HCEC 1CT (cell line): Measurements from ENCODE around the gene PPIP5K1.
"Not testable (repeated sequence)": the region's sequence is repeated elsewhere in the genome, so short reads cannot be mapped to it uniquely, and the experiment has no call there.

ENCODE experiments used
- DNase-seq: peaks from one replicate; pipeline ENCODE4 v3.0.0-alpha.2; 2017

The PPIP5K1 gene

GRCh38 chr15:43589778-43590466 lies at the start of gene PPIP5K1:
PPIP5K1 (minus strand) TSS chr15:43590208; CDS start chr15:43584504, 5,704 bp downstream.
- DNase-seq: not testable (repeated sequence)

DNA sequence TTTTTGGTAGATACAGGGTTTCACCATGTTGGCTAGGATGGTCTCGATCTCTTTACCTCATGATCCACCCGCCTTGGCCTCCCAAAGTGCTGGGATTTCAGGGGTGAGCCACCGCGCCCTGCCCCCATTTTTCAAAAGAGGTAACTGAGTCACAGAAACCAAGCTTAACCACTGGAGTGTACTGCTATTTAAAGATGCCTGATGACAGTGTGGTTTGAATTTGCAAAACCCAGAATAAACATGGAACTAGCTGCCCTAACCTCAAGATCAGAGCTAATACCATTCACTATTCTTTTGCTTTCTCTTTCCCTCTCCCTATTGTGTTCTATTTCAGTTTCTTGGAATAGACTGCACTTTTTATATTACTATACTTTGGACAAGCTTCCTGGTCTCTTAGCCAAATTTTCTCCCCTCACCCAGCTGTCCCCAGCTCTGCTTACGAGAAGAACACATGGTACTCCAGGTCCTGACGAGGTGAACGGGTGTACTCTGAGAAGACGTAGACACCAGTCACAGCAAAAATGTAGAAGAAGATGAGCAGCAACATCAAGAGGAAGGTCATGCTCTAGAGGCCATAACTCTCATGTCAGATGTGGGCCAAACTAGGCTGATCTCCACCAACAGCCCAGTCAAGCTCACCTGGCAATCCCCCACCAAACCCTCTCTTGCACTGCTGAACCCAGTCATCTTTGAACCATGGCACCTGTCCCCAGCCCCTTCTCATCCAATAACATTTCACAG lies 48.6 kb upstream of the PPIP5K1 start:
- not testable (repeated sequence) for DNase-seq

GRCh38 chr15:43626937-43627336 lies 36.9 kb upstream of the PPIP5K1 start:
- not testable (repeated sequence) for DNase-seq

- no peak for DNase-seq
Observed at GRCh38 chr15:43625106-43625505, 35.1 kb upstream of the PPIP5K1 start.

GRCh38 chr15:43622068-43622799 lies 32.2 kb upstream of the PPIP5K1 start:
- not testable (repeated sequence) for DNase-seq

DNA sequence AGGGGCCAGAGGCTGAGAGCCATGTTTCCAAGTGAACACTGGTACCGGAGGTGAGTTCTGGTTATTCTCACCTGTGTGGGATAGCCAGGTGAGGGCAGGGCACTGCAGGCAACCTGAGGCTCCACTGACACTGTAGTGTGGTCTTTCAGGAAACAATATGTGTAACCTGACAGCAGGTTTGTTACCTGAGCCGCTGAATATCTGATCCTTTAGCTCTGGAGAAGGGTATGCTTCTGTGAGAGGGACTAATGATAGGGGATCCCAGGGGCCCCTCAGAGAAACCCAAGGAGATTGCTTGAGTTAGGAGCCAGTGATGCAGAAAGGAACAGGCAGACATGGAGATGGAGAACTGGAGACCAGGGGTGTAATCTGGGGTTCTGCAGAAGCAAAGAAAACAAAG lies 28.7 kb upstream of the PPIP5K1 start, which contains the start of gene STRC:
STRC (minus strand) TSS at position 101 of the 400 bp plus-strand sequence; CDS start at position 23, 78 bp downstream.
- not testable (repeated sequence) for DNase-seq

DNA sequence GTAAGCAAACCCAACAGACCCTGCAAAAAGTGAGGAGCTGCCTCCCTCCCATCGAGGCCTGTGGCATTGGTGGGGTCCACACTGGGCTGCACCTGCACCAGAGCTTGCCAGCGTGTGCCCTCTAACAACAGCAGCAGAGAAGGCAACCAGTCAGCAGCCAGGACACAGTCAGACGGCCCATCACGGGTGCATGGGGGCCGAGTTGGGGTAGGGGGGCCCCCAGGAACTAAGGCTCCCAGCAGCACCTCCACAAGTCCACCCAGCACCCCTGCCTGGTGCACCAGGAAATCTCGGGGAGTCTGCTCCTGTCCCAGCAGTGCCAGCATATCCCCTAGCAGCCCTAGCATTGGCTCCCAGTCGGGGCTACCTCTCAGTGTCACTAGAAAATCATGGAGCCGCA lies 27.7 kb upstream of the PPIP5K1 start:
- not testable (repeated sequence) for DNase-seq

DNA sequence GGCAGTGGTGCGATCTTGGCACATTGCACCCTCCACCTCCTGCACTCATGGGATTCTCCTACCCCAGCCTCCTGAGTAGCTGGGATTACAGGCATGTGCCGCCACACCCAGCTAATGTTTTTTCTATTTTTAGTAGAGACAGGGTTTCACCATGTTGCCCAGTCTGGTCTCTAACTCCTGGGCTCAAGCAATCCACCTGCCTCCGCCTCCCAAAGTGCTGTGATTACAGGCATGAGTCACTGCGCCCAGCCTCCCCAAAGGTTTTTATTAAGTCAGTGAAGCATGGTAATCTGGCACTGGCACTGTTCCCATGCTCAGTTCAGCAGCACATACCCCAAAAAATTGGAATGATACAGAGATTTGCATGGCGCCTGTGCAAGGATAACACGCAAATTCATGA lies 12.2 kb upstream of the PPIP5K1 start:
- not testable (repeated sequence) for DNase-seq

DNA sequence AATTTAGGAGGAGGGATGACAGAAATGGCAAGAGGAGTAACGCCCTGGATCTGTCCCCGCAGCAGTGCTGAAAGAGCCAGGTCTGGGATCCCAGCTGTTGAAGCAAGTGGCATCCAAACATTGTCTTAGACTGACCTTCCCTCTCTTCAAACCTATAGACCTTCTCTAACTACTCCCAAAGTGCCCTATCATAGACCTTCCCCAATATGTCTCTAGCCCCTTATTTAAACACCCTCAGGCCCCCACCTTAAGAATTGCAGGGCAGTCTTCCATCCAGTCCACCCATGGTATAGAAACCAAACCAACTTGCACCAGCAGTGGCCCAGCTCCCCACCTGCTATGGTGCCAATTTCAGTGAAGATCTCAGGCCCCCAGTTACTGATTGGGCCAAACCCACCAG lies 10.2 kb upstream of the PPIP5K1 start:
- not testable (repeated sequence) for DNase-seq

DNA sequence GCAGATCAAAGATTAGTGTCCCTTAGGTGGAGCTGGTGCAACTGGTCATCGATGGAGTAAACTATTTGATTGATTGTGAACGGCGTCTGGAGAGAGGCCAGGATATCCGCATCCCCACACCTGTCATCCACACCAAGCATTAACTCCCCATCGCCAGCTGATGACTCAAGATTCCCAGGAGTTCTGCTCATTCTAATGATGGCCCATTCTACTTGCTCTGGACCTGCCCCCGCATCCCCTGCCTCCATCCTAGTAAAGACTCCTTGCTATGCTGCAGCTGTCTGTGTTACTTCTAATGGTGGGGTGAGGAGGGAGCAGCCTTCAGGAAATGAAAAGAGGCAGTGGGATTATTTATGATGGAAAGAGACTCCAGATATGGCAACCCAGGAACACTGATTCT lies 9.1 kb upstream of the PPIP5K1 start:
- DNase-seq: not testable (repeated sequence)

DNA sequence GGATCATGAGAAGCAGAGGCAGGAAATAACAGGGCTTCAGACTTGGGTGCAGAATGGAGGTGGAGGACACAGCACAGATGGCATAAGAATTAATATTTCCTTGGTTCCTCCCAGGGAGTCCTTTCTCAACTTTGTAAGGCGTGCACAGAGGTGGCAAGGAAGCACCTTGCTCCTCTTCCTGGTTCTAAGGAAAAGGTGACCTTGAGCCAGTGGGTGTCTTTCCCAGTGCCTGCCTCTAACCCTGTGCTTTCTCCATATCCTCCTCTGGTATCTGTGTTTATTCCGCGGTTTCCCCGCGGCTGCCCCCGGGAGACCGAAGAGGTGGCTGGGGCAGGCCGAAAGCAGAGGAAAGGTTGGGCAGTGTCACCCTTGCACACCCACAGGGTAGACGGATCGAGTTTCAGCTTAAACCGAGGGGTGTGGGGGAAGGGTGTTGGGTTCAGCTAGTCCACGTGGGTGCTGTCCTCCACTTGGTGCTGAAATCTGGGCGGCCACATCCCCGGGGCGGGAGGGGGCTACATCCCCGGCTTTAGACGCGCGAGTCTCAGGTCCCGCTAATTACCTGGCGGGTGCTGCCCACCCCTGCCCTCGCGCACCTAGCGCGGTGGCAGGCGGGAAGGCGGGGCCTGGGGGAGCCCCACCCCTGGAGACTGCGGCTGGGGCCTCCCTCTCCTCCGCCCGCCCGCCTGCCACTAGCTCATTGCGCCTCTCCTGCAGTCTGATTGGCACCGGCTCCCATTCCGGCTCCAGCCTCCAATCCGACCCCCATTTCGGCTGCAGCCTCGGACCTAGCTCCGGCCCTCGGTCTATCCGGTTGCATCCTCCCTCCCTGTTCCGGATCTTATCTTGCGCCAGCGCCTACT lies 3.6 kb upstream of the PPIP5K1 start, which contains the start of gene CKMT1B:
CKMT1B (plus strand) TSS at position 700 of the 863 bp plus-strand sequence. CDS start 192 bp downstream, outside the sequence.
- not testable (repeated sequence) for DNase-seq

DNA sequence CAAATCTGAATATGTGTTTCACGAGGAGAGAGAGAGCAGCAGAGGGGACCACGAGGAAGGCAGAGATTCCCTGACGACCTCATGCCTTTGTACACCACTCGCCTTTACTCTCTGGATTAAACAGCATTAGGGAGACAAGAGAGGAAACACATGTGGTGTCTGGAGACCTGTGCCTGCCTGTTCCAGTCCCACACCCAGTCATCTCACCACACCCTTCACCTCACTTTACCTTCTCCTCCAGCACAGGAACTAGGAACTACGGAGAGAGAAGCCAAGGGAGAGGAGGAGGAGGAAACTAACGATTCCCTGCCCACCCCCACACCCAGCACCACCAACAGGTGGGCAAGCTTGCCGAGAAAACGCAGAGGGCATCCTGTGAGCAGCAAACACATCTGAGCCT lies 2.8 kb upstream of the PPIP5K1 start:
- not testable (repeated sequence) for DNase-seq

DNA sequence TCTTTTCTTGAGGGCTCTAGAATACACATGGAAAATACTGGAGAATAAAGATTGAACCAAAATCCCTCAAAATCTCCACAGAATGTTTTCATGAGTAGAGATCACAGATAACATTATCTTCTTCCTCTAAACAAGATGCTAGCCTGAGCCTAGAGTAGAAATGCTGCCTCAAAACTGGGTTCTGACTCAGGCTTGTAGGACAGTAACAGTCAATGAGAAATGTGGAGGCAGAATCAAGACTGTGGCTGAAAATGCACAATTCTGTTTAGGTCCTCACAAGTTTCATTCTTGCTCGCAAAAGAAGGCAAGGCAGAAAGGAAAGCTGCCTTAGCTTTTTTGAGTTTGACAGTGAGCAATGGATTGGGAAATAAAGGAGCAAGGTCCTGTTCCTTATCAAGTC lies 15.4 kb downstream of the PPIP5K1 start:
- not testable (repeated sequence) for DNase-seq

DNA sequence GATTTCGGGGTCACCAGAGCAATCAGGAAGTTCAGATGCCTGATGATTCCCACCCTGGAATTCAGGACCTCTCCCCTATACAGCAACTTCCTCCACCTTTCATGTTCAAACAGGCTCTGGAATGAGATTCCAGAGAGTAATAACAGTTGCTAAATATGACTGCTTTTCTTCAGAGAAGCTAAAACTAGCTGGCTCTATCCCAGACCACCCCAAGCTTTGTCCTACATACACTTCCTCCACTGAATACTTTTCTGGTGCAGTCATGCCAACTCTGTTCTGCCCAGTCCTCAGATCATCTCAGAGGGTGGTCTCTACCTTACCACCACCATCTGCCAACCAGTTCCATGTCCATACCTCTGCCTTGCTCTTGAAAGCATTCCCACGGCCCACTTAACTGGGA lies 23.4 kb downstream of the PPIP5K1 start:
- DNase-seq: not testable (repeated sequence)

GRCh38 chr15:43563793-43564192 lies 26.2 kb downstream of the PPIP5K1 start:
- DNase-seq: not testable (repeated sequence)

GRCh38 chr15:43562753-43563152 lies 27.3 kb downstream of the PPIP5K1 start:
- DNase-seq: not testable (repeated sequence)

DNA sequence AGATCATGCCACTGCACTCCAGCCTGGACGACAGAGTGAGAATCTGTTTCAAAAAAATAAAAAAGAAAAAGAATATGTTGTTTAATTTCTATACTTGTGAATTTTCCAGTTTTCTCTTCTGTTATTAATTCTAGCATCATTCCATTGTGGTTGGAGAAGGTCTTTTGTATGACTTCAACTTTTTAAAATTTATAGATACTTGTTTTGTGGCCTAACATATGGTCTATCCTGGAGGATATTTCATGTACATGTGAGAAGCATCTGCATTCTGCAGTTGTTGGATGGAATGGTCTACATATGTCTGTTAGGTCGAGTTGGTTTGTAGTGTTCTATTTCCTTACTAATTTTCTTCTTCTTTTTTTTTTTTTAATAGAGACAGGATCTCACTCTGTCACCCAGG lies 37.0 kb downstream of the PPIP5K1 start:
- DNase-seq: no peak

GRCh38 chr15:43552256-43552655 lies 37.8 kb downstream of the PPIP5K1 start:
- DNase-seq: no peak

- peak; percentile 59 for DNase-seq
Observed at GRCh38 chr15:43550527-43551363, 39.3 kb downstream of the PPIP5K1 start.

DNA sequence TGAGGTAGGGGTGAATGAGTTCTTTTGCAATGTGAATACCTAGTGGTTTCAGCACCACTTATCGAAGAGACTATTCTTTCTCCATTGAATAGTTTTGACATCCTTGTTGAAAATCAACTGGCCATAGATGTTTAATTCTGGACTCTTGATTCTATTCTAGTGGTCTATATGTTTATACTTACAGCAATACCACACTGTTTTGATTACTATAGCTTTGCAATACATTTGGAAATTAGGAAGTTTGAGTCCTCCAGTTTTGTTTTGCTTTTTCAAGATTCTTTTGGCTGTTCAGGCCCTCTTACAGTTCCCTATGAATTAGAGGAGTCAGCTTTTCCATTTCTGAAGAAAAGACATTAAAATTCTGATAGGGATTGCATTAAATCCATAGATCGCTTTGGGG lies 42.5 kb downstream of the PPIP5K1 start:
- DNase-seq: no peak

DNA sequence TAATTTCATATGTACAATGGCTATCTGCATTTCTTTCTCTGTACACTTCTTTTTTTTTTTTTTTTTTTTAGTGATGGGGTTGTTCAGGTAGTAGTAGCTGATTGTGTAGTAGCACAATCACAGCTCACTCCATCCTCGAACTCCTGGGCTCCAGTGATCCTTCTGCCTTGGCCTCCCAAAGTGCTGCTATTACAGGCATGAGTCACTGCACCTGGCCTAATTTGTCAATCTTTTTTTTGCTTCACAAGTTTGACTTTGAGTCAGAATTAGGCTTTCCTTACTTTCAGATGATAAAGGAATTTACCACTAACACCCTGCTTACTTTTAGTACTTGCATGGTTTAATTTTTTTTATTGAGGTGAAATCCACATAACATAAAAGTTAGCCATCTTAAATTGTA lies 44.6 kb downstream of the PPIP5K1 start:
- no peak for DNase-seq
